Thymus (tissue), 11 donors: Measurements from ENCODE around the gene B4GALNT4. TPM values are rescaled to one million over a fixed set of nuclear protein-coding genes. Genes with fewer than 3 reads are reported as not detected.
"Not testable (repeated sequence)": the region's sequence is repeated elsewhere in the genome, so short reads cannot be mapped to it uniquely, and the experiment has no call there.

Experiments
- DNase-seq, 9 donors: peaks; one replicate each; pipeline ENCODE4 v3.0.0-alpha.2; 2013; ENCODE audit warnings: low spot score in 9 of 9, low read depth in 6 of 9, missing footprints in 1 of 9
- H3K27ac ChIP-seq, 2 donors: one replicate each; pipeline ENCODE4 v1.5.1; 2013; ENCODE audit warnings: control low read depth in 1 of 2, low read depth in 1 of 2, low read length in 1 of 2, mild to moderate bottlenecking in 1 of 2, moderate library complexity in 1 of 2
- H3K27me3 ChIP-seq, 2 donors: one replicate each; pipeline ENCODE4 v1.5.1; 2013; ENCODE audit warnings: low read length in 1 of 2; ENCODE audit not compliant: control insufficient read depth in 2 of 2, insufficient read depth in 1 of 2
- H3K36me3 ChIP-seq, 2 donors: one replicate each; pipeline ENCODE4 v1.5.1; 2013; ENCODE audit warnings: low read length in 1 of 2, mild to moderate bottlenecking in 1 of 2, moderate library complexity in 1 of 2; ENCODE audit not compliant: control insufficient read depth in 2 of 2, insufficient read depth in 2 of 2
- H3K4me1 ChIP-seq, 2 donors: one replicate each; pipeline ENCODE4 v1.5.1; 2013; ENCODE audit warnings: low read length in 2 of 2; ENCODE audit not compliant: control insufficient read depth in 2 of 2, insufficient read depth in 2 of 2
- H3K4me3 ChIP-seq, 2 donors: one replicate each; pipeline ENCODE4 v1.5.1; 2013; ENCODE audit warnings: low read length in 2 of 2, control low read depth in 1 of 2, mild to moderate bottlenecking in 1 of 2
- H3K9me3 ChIP-seq, 2 donors: one replicate each; pipeline ENCODE4 v1.5.1; 2013; ENCODE audit warnings: low read length in 1 of 2, mild to moderate bottlenecking in 1 of 2; ENCODE audit not compliant: control insufficient read depth in 2 of 2, insufficient read depth in 1 of 2
- WGBS: extraction: QIAGEN DNeasy Blood & Tissue Kit; methylation state at CpG from one replicate; pipeline ENCODE4 v1.1.7; 2013; 5-methylcytosine and 5-hydroxymethylcytosine counted together
- polyA plus RNA-seq: library from polyadenylated mRNA; stranded (reverse); fragments of 200-250 nt; gene quantifications from one replicate; pipeline ENCODE4 v1.2.3, GENCODE V29; 2013
- total RNA-seq: library from RNA; stranded (reverse); fragments of 120-200 nt; gene quantifications from one replicate; pipeline ENCODE4 v1.2.4, GENCODE V29; 2013
- donor health status: healthy.

Gene B4GALNT4
- total and polyA plus RNA-seq, 2 donors: 3.5 to 6.1 TPM

DNA sequence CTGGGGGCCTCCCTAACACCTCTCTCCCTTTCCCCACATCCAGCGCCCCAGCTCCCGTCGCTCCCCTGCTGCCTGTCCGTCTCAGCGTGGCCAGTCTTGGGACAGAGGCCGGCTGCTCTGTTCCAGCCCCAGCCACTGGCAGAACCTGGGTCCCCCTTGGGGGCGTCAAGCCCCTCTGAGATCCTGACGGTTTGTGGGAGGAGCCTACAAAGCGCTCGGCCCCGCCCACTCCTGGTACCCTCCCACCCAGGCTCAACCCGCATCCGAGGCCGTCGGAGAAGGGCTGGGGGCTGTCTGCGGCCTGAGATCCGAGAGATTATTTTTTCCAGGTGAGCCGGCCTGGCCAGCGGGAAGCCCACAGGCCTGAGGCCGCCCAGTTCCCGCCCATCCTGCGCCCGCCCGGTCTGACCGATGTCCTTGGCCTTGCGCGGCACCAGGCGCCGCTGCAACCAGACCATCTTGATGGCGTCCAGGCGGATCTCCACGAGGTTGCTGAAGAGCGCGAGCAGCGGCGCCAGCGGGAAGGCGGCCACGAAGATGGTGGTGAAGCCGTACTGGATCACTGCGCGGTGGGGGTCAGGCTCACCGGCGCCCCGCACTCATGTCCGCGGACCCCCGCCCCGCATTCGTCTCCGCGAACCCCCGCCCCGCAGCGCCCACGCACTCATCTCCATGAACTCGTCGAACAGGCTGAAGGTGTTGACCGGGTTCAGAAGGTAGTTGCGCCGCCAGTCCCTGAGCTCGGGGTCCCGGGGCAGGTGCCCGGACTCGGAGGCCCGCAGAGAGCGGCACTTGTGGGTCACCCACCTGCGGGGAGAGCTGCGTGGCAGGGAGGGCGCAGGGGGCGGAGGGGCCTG is 51.0 kb downstream of the B4GALNT4 start:
- Histone ChIP-seq H3K4me1 (peaks cover 16 to 18% of the 10 kb centered on the region in 2 donors), H3K27me3 (peaks cover 22 to 76% of the 10 kb centered on the region in 2 donors), H3K36me3 (no peaks in the 10 kb centered on the region), H3K9me3 (no peaks in the 10 kb centered on the region), H3K27ac (no peak overlapping the region), H3K4me3 (no peak overlapping the region)
- no peak for DNase-seq
- WGBS: 87% methylated on average over 71 of the region's 71 CpGs

DNA sequence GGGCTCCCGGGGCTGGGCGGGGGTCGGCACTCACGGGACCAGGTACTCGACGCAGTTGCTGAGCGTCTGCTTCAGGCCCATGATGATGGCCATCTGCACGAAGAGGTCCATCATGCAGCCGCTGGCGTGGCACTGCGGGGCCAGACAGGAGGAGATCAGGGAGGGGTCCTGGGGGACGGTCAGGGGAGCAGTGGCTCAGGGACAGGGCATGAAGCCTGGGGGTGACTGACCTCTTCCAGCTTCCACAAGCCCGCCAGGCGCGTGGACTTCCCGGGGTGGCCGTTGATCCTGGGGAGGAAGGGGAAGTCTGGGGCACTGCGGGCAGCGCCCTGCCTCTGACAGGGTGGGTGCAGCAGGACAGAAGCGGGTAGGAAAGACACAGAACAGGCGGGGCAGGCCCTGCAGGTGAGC is 51.6 kb downstream of the B4GALNT4 start:
- no peak overlapping the region for H3K4me3 ChIP-seq
- no peak overlapping the region for H3K27ac ChIP-seq
- no peaks in the 10 kb centered on the region for H3K36me3 ChIP-seq
- no peak for DNase-seq
- peaks cover 11 to 12% of the 10 kb centered on the region in 2 donors for H3K4me1 ChIP-seq
- WGBS: 94% methylated on average over 21 of the region's 21 CpGs
- H3K9me3 ChIP-seq: no peaks in the 10 kb centered on the region
- H3K27me3 ChIP-seq: peaks cover 18 to 71% of the 10 kb centered on the region in 2 donors

DNA sequence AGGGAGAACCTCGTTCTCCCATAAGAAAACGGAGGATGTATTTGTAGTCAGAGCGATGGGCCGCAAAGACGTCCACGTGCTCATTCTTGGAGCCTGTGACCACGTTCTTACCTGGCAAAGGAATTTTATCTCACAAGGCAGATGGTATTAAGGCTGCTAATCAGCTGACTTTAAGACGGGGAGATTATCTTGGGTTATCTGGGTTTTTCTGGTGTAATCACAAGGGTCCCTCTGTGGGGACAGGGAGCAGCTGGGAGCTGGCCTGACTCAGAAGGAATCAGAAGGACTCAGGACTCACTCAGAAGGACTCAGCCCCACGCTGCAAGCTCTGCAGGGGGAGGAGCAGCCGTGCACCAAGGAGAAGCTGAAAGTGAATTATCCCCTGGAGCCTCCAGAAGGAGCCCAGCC is 53.0 kb downstream of the B4GALNT4 start:
- Histone ChIP-seq H3K36me3 (no peaks in the 10 kb centered on the region), H3K27ac (no peak overlapping the region), H3K27me3 (peaks cover 5 to 63% of the 10 kb centered on the region in 2 donors), H3K4me3 (no peak overlapping the region), H3K9me3 (no peaks in the 10 kb centered on the region), H3K4me1 (peaks cover under 1 to 2% of the 10 kb centered on the region in 2 donors)
- no peak for DNase-seq
- 93% methylated on average over 10 of the region's 10 CpGs for WGBS

DNA sequence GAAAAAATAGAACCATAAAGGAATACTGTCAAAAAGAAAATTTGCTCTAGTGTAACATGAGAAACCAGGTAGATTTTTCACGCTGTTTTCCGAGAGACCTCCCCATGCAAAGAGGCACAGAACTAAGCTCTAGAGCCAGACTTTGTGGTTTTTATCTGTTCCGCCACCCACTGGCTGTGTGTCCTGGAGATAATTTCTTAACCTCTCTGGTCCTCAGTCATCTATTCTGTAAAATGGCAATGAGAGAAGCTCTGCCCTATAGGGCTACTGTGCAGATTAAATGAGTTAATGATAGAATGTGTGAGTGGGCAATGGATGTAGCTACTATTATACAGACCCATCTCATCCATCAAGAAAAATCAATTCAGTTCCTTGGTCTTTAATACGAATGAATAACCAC is 54.9 kb downstream of the B4GALNT4 start:
- WGBS: 98% methylated on average over 4 of the region's 4 CpGs
- Histone ChIP-seq H3K27ac (no peak overlapping the region), H3K4me3 (no peak overlapping the region), H3K27me3 (peaks cover 0 to 43% of the 10 kb centered on the region in 2 donors), H3K36me3 (peaks cover 0 to 3% of the 10 kb centered on the region in 2 donors), H3K9me3 (no peaks in the 10 kb centered on the region), H3K4me1 (no peaks in the 10 kb centered on the region)
- DNase-seq: no peak

DNA sequence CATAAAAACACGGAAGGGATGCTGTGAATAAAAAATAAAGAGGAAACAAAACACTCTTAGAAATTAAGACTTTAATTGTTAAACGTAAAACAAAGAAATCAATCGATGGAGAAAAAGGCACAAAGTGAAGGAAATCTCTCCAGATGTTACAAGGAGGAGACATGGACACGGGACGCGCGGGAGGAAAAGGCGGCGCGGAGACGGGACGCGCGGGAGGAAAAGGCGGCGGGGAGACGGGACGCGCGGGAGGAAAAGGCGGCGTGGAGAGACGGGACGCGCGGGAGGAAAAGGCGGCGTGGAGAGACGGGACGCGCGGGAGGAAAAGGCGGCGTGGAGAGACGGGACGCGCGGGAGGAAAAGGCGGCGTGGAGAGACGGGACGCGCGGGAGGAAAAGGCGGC is 55.5 kb downstream of the B4GALNT4 start:
- H3K9me3 ChIP-seq, H3K36me3 ChIP-seq, H3K4me1 ChIP-seq, H3K27ac ChIP-seq, DNase-seq, H3K4me3 ChIP-seq: not testable (repeated sequence)
- 75% methylated on average over 30 of the region's 45 CpGs for WGBS
- H3K27me3 ChIP-seq: peaks cover 0 to 38% of the 10 kb centered on the region in 2 donors

DNA sequence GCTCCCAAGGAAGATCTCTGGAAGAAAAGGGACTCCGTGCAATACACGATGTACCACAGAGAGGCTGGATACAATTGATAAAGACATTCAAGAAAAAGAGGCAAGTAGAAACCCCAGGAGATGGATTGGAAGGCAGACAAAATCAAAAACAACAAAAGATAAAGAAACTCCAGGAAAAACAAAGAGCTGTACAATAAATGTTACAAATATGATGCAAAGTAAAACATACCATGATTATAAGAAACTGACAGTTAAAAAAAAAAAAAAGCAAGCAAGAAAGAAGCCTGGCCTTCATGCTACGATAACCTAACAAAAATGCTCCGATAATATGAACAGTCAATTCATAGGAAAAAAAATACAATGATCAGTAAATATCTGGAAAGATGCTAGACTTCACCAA is 56.0 kb downstream of the B4GALNT4 start:
- no peak for DNase-seq
- no peaks in the 10 kb centered on the region for H3K4me1 ChIP-seq
- H3K4me3 ChIP-seq: no peak overlapping the region
- H3K27ac ChIP-seq: no peak overlapping the region
- WGBS: 81% methylated on average over 4 of the region's 4 CpGs
- no peaks in the 10 kb centered on the region for H3K9me3 ChIP-seq
- peaks cover 0 to 3% of the 10 kb centered on the region in 2 donors for H3K36me3 ChIP-seq
- H3K27me3 ChIP-seq: peaks cover 0 to 32% of the 10 kb centered on the region in 2 donors

DNA sequence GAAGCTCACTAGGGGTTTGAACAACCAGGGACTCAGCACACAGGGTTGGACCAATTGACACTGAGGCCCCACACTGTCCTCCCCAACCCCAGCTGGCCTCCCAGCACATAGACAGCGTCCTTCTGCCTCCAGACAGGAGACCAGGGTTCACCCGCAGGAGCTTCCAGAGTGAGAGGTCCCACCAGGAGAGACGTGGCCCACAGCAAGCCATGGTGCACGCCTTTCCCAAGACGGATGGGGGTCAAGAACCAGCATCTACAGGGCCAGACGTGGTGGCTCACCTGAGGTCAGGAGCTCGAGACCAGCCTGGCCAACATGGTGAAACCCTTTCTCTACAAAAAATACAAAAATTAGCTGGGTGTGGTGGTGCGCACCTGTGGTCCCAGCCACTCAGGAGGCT is 57.6 kb downstream of the B4GALNT4 start:
- Histone ChIP-seq H3K27me3 (peaks cover 0 to 25% of the 10 kb centered on the region in 2 donors), H3K9me3 (peaks cover 0 to 4% of the 10 kb centered on the region in 2 donors), H3K4me1 (no peaks in the 10 kb centered on the region), H3K4me3 (no peak overlapping the region), H3K27ac (no peak overlapping the region), H3K36me3 (peaks cover 0 to 3% of the 10 kb centered on the region in 2 donors)
- no peak for DNase-seq
- 97% methylated on average over 8 of the region's 8 CpGs for WGBS

DNA sequence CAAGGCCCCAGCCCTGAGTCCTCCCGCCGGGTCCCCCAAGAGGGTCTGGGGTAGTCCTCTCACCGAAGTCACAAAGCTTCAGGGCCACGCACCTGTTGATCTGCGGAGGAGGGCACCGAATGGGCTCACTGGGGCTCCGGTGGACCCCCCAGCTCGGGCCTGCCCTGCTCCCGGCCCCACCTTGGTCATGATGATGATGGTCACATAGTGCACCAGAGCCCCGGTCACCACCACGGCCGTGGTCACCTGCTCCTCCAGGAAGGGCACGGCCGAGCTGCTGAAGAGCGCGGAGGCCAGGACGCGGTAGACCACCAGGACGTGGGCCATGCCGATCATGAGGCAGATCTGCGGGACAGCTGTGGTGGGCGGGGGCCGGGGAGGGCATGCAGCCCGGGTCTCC is 59.0 kb downstream of the B4GALNT4 start:
- no peaks in the 10 kb centered on the region for H3K4me1 ChIP-seq
- H3K27ac ChIP-seq: no peak overlapping the region
- H3K9me3 ChIP-seq: peaks cover 0 to 10% of the 10 kb centered on the region in 2 donors
- peaks cover 0 to 3% of the 10 kb centered on the region in 2 donors for H3K36me3 ChIP-seq
- H3K4me3 ChIP-seq: no peak overlapping the region
- WGBS: 97% methylated on average over 24 of the region's 24 CpGs
- peaks cover 0 to 19% of the 10 kb centered on the region in 2 donors for H3K27me3 ChIP-seq
- no peak for DNase-seq

DNA sequence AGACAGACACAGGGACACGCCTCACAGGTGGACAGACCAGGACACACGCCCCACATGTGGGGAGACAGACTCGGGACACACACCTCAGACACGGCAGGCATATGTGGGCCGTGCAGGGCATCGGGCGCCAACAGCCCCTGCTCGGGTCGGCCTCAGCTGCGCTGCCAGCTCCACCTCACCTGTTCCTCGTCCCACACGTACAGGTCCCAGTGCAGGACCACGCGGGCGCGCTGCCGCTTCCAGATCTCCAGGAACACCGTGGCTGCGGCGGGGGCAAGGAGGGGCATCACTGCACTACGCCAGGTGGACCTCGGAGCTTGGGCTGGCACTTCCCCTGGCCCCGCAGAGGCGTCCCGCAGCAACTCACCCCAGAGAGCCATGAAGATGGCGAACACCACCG is 60.1 kb downstream of the B4GALNT4 start:
- peaks cover 0 to 3% of the 10 kb centered on the region in 2 donors for H3K36me3 ChIP-seq
- peaks cover 0 to 10% of the 10 kb centered on the region in 2 donors for H3K9me3 ChIP-seq
- H3K27ac ChIP-seq: no peak overlapping the region
- no peaks in the 10 kb centered on the region for H3K4me1 ChIP-seq
- H3K27me3 ChIP-seq: peaks cover 0 to 14% of the 10 kb centered on the region in 2 donors
- no peak overlapping the region for H3K4me3 ChIP-seq
- DNase-seq: no peak
- WGBS: 95% methylated on average over 27 of the region's 27 CpGs
